Nephron progenitor cell (in vitro differentiated cells): ENCODE measurements around the gene TMEM63C.

Experiments used
- DNase-seq: peaks from one replicate; pipeline ENCODE4 v3.0.0; 2021
- H3K27ac Mint-ChIP-seq: 2 replicates; pipeline ENCODE4 v1.8.0; 2021; ENCODE audit warnings: mild to moderate bottlenecking, moderate library complexity, mixed read lengths
- H3K27me3 Mint-ChIP-seq: 2 replicates; pipeline ENCODE4 v1.8.0; 2021; ENCODE audit warnings: mild to moderate bottlenecking, low read depth, mixed read lengths; ENCODE audit not compliant: poor library complexity
- H3K36me3 Mint-ChIP-seq: 2 replicates; pipeline ENCODE4 v1.8.0; 2021; ENCODE audit warnings: low read depth, mixed read lengths
- H3K4me1 Mint-ChIP-seq: 2 replicates; pipeline ENCODE4 v1.8.0; 2021; ENCODE audit warnings: mixed read lengths
- H3K4me3 Mint-ChIP-seq: 2 replicates; pipeline ENCODE4 v1.8.0; 2021; ENCODE audit warnings: mild to moderate bottlenecking, moderate library complexity, mixed read lengths
- H3K9me3 Mint-ChIP-seq: 2 replicates; pipeline ENCODE4 v1.8.0; 2021; ENCODE audit warnings: mild to moderate bottlenecking, moderate library complexity, mixed read lengths
- TF ChIP-seq, protein P1 (sequence below): fragments of 200-600 bp; sonication (generic); IDR thresholded peaks from 2 replicates; pipeline ENCODE4 v1.5.0; 2021; ENCODE audit warnings: antibody characterized with exemption

The TMEM63C gene

GRCh38 chr14:77243853-77244252 lies 62.3 kb downstream of the TMEM63C start:
- Mint-ChIP-seq H3K4me1 (no peaks in the 10 kb centered on the region), H3K36me3 (no peaks in the 10 kb centered on the region), H3K27me3 (peaks cover 31% of the 10 kb centered on the region), H3K4me3 (no peak overlapping the region), H3K9me3 (no peaks in the 10 kb centered on the region), H3K27ac (no peak overlapping the region)
- TF ChIP-seq, protein P1, sequence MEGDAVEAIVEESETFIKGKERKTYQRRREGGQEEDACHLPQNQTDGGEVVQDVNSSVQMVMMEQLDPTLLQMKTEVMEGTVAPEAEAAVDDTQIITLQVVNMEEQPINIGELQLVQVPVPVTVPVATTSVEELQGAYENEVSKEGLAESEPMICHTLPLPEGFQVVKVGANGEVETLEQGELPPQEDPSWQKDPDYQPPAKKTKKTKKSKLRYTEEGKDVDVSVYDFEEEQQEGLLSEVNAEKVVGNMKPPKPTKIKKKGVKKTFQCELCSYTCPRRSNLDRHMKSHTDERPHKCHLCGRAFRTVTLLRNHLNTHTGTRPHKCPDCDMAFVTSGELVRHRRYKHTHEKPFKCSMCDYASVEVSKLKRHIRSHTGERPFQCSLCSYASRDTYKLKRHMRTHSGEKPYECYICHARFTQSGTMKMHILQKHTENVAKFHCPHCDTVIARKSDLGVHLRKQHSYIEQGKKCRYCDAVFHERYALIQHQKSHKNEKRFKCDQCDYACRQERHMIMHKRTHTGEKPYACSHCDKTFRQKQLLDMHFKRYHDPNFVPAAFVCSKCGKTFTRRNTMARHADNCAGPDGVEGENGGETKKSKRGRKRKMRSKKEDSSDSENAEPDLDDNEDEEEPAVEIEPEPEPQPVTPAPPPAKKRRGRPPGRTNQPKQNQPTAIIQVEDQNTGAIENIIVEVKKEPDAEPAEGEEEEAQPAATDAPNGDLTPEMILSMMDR = no peak
- no peak for DNase-seq

DNA sequence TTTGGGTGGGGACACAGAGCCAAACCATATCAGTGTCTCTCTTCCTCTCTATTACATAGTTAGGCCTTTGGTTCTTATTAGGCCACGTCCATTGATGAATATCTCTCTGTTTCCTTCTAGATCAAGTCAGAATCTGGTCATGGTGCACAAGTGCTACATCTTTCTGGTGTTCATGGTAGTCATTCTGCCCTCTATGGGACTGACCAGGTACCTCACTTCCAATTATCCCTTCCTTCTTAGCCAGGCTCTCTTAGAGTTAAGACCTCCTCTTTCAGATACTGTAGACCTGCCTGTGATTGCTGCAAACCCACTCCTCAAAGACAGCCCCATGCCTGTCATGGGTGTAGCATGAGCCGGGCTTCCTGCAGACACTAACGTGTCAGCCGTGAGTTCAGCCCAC lies 64.2 kb downstream of the TMEM63C start:
- Mint-ChIP-seq H3K27me3 (peaks cover 30% of the 10 kb centered on the region), H3K9me3 (no peaks in the 10 kb centered on the region), H3K27ac (no peak overlapping the region), H3K4me3 (no peak overlapping the region), H3K36me3 (no peaks in the 10 kb centered on the region), H3K4me1 (peaks cover 12% of the 10 kb centered on the region)
- DNase-seq = no peak
- TF ChIP-seq, protein P1 = no peak

DNA sequence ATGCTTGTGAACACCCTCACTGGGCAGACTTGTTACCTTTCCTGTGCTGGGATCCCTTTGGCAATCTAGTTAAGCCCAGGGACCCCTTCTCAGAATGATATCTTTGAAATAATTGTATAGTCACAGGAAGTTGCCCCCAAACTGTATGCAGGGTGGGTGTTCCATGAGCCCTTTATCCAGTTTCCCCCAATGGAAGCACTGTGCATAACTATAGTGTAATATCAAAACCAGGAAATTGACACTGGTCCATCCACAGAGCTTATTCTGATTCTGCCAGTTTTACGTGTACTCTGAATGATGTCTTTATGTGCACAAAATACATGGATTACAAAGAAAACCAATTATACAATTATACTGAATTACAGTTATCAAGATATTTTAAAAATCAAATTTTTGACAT lies 65.2 kb downstream of the TMEM63C start:
- Mint-ChIP-seq H3K27me3 (peaks cover 33% of the 10 kb centered on the region), H3K27ac (no peak overlapping the region), H3K36me3 (no peaks in the 10 kb centered on the region), H3K4me3 (no peak overlapping the region), H3K9me3 (no peaks in the 10 kb centered on the region), H3K4me1 (peaks cover 12% of the 10 kb centered on the region)
- DNase-seq = no peak
- TF ChIP-seq, protein P1 = no peak

DNA sequence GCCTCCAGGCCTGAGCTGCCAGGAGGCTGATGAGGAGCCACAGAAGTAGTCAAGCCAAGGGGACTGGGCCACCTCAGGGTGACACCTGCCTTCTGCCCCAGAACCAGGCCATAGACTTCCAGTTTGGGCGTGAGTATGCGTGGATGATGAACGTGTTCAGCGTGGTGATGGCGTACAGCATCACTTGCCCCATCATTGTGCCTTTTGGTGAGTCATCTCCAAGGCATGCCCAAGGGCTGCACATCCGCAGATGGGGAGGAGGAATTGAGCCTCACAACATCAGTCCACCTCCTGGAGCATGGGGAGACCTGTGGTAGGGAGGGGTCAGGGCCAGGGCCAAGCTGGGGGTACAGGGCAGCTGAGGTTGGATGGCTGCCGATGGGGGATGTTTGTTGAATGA lies 67.1 kb downstream of the TMEM63C start:
- Mint-ChIP-seq H3K9me3 (no peaks in the 10 kb centered on the region), H3K27ac (no peak overlapping the region), H3K36me3 (no peaks in the 10 kb centered on the region), H3K4me1 (peaks cover 12% of the 10 kb centered on the region), H3K4me3 (no peak overlapping the region), H3K27me3 (peaks cover 36% of the 10 kb centered on the region)
- TF ChIP-seq, protein P1 = no peak
- DNase-seq = no peak

DNA sequence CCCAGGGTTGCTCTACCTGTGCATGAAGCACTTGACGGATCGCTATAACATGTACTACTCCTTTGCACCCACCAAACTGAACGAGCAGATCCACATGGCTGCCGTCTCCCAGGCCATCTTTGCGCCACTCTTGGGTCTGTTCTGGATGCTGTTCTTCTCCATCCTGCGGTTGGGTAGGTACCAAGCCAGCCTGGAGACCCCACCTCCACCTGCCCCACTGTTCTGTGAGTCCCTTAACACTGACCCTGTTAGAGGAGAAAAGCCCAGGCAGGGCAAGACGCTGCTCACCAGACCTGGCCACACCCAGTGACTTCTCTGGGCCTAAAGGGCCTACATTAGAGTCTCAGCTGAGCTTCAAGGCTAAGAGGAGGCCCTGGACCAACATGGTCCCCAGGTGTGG lies 67.7 kb downstream of the TMEM63C start:
- no peaks in the 10 kb centered on the region for H3K36me3 Mint-ChIP-seq
- no peak overlapping the region for H3K27ac Mint-ChIP-seq
- H3K27me3 Mint-ChIP-seq = peaks cover 41% of the 10 kb centered on the region
- DNase-seq = no peak
- TF ChIP-seq, protein P1 = no peak
- peaks cover 12% of the 10 kb centered on the region for H3K4me1 Mint-ChIP-seq
- H3K4me3 Mint-ChIP-seq = no peak overlapping the region
- no peaks in the 10 kb centered on the region for H3K9me3 Mint-ChIP-seq

DNA sequence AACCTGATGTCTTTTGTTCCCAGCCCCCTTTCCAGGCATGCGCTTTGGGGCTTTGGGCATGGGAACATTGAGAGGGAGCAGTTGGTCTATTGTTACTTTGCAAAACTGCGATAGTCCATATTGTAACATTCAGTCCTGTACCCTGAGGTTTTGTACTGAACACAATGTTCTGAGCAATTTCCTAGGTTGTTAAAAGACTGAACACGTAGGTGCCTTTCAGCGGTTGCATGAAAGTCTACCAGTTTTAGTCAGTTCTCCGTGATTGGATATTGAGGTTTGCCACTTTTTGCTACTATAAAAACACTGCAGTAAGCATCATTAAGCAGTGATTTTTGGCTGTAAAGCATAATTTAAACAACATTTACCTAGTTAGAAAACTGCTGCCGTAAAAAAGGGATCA lies 69.3 kb downstream of the TMEM63C start:
- no peak overlapping the region for H3K27ac Mint-ChIP-seq
- DNase-seq = no peak
- peaks cover 43% of the 10 kb centered on the region for H3K27me3 Mint-ChIP-seq
- no peaks in the 10 kb centered on the region for H3K36me3 Mint-ChIP-seq
- no peaks in the 10 kb centered on the region for H3K9me3 Mint-ChIP-seq
- TF ChIP-seq, protein P1 = no peak
- no peak overlapping the region for H3K4me3 Mint-ChIP-seq
- peaks cover 12% of the 10 kb centered on the region for H3K4me1 Mint-ChIP-seq
